ENCODE results near the gene CCDC137.

The CCDC137 gene

GRCh38 chr17:81683584-81684441, 17.3 kb downstream of the CCDC137 start, which contains the start of the genes ARL16 and HGS:
ARL16 (minus strand) TSS chr17:81683797; CDS start chr17:81683753, 44 bp downstream.
HGS (plus strand) TSS chr17:81684011; CDS start chr17:81684067, 56 bp downstream.
- FAIRE-seq, result peak; percentile 98

DNA sequence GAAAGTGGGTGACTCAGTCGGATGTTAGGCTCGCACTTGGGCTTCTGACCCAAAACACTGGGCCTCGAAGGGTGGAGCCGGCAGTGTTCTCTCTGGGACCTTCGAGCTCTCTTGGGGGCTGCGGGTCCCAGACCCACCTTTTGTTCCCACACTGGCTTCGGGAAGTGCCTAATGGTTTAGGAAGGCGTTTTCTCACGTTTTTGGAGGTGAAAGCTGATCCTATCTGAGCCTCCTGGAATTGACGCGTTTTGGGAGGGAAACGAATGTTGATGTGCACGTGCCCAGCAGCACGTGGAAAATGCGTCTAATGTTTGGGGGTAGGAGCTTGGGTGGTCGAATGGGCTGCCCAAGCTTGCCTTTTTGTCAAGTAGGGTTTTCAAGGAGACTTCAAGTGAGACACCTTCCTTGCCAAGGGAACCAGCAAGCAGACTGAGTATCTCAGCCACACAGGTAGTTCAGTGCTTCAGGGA, 17.9 kb downstream of the CCDC137 start:
- no peak for FAIRE-seq

- FAIRE-seq, result no peak
These were observed 18.6 kb downstream of the CCDC137 start for GRCh38 chr17:81685108-81685507.

DNA sequence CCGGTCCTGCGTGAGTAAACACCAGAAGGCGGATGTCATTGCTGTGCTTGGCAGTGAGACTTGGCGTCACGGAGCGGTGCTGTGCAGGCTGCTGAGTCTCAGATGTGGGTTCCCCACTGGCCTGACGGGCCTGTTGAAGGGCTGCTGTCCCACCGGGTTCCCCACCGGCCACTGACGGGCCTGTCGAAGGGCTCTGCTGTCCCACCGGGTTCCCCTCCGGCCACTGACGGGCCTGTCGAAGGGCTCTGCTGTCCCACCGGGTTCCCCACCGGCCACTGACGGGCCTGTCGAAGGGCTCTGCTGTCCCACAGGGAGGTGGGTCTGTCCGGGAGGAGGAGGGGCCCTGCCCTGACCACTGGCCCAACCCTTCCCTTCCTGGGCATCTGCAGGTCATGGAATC, 20.1 kb downstream of the CCDC137 start:
- no peak for FAIRE-seq

- no peak for FAIRE-seq
These were observed 21.4 kb downstream of the CCDC137 start for GRCh38 chr17:81687770-81688541.

GRCh38 chr17:81688616-81689015, 22.1 kb downstream of the CCDC137 start:
- no peak for FAIRE-seq

GRCh38 chr17:81690066-81690465, 23.5 kb downstream of the CCDC137 start:
- FAIRE-seq, result no peak

- FAIRE-seq, result no peak
These were observed 24.0 kb downstream of the CCDC137 start for GRCh38 chr17:81690549-81690948.

DNA sequence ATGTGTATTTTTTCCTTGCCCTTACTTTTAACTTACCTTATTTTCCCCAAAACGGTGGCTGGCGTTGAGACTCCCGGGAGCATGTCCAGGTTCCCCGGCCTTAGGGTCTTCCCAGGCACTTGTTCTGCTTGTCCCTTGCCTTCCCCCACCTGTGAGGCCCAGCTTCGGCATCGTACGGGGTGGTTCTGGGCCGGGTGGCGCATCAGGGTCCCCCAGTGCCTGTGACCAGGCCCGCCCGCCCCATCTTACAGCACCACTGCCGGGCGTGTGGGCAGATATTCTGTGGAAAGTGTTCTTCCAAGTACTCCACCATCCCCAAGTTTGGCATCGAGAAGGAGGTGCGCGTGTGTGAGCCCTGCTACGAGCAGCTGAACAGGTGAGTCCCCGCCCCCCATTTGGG, 24.7 kb downstream of the CCDC137 start:
- no peak for FAIRE-seq

DNA sequence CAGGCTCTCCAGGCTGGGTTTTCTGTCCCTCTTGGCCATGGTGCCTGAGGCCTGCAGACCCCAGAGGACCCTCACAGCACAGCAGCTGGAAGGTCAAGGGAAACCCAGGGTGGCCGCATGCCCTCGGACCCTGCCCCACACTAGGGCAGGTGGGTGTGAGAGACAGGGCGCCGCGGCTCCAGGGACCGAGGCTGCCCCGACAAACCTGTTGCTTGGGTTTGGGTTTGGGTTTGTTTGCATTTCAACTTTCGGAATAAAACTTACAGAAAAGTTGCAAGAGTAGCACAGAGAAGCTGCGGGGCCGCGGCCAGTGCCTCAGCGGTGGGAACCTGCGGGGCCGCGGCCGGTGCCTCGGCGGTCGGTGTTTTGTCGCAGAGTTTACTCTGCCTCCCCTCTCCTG, 25.1 kb downstream of the CCDC137 start:
- FAIRE-seq, result no peak

GRCh38 chr17:81693509-81694210, 27.1 kb downstream of the CCDC137 start:
- no peak for FAIRE-seq

DNA sequence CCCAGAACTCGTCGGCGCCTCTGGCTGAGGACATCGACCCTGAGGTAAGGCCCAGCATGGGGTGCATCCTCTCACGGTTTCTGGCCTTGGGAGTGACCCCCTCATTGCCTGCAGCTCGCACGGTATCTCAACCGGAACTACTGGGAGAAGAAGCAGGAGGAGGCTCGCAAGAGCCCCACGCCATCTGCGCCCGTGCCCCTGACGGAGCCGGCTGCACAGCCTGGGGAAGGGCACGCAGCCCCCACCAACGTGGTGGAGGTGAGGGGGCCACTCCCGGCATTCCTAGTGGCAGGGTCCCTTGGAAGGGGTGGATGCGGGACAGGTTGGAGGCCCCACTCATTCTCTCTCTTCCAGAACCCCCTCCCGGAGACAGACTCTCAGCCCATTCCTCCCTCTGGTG, 28.3 kb downstream of the CCDC137 start:
- no peak for FAIRE-seq

DNA sequence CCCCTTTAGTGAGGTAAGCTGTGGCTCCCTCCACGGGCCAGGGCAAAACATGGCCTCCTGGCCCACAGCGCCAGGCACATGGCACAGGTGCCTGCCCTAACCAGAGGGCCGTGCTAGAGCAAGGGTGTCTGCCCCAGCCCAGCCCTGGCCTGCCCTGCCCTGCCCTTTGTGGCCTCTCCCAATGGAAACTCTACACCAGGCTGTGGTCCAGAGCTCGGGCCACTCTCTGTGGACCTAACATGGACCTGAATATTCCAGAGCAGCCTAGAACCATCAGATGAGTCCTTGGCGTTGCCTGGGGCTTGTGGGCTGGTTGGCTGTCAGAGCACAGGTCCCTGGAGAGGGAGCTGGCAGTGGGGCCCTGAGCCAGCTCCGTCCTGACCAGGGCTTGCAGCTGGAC, 28.7 kb downstream of the CCDC137 start:
- FAIRE-seq, result no peak

GRCh38 chr17:81695801-81696200, 29.3 kb downstream of the CCDC137 start:
- no peak for FAIRE-seq

DNA sequence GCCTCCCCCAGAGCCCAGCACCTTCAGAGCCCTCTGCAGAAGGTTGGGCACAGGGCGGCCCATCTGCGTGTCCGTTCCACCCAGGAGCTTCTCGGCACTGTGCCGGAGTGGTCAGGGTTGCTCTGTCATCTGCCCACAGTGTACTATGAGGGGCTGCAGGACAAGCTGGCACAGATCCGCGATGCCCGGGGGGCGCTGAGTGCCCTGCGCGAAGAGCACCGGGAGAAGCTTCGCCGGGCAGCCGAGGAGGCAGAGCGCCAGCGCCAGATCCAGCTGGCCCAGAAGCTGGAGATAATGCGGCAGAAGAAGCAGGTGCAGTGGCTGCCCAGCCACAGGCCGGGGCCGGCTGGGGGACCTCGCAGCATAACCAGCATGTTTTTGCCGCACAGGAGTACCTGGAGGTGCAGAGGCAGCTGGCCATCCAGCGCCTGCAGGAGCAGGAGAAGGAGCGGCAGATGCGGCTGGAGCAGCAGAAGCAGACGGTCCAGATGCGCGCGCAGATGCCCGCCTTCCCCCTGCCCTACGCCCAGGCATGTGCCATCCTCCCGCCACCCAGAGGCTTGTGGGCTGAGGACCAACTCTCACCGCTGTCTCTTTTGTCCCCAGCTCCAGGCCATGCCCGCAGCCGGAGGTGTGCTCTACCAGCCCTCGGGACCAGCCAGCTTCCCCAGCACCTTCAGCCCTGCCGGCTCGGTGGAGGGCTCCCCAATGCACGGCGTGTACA, 29.8 kb downstream of the CCDC137 start:
- no peak for FAIRE-seq

DNA sequence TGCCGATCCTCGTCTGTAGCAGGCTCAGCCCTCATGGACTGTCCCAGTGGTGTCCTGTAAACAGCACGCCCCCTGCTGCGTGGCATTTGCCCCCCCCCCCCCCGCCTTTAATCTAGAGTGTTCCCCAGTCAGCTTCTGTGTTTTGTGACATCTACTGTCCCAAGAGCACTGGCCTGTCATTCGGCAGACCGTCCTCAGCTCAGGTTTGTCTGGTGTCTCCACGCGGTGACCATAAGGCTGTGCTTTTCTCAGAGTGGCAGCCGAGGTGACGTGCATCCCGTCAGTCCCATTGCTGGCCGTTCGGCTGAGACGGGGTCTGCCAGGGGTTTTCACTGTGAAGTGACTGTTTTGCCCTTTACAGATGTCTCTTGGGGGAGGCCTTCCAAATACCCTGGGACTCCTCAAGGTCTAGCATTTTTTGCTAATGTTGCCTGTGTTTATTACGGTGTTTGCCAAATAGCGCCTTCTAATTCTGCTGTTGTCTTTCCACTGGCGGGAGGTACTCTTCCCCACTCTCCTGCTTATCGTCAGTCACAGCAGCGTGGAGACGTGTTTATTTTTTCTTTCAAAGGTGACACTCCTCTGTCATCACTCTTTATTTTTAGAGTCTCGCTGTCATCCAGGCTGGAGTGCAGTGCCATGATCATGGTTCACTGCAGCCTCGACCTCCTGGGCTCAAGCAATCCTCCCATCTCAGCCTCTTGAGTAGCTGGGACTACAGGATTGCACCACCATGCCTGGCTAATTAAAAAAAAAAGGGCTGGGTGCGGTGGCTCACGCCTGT, 30.9 kb downstream of the CCDC137 start:
- no peak for FAIRE-seq

GRCh38 chr17:81700353-81701287, 34.1 kb downstream of the CCDC137 start:
- no peak for FAIRE-seq

DNA sequence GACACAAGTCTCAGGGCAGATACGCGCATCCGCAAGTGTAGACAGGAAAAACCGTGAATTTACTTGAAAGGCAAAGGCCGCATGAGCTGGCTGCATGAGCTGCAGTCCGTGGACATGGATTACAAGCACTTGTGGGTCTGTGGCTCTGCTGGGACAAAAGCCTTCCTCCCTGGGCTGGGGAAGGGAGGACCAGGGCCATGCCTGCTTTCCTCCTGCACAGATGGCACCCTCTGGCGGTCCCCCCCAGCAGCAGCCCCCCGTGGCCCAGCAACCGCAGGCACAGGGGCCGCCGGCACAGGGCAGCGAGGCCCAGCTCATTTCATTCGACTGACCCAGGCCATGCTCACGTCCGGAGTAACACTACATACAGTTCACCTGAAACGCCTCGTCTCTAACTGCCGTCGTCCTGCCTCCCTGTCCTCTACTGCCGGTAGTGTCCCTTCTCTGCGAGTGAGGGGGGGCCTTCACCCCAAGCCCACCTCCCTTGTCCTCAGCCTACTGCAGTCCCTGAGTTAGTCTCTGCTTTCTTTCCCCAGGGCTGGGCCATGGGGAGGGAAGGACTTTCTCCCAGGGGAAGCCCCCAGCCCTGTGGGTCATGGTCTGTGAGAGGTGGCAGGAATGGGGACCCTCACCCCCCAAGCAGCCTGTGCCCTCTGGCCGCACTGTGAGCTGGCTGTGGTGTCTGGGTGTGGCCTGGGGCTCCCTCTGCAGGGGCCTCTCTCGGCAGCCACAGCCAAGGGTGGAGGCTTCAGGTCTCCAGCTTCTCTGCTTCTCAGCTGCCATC, 34.9 kb downstream of the CCDC137 start:
- no peak for FAIRE-seq

- FAIRE-seq, result no peak
These were observed 36.6 kb downstream of the CCDC137 start, which contains the start of gene MRPL12 for GRCh38 chr17:81702934-81703746. MRPL12 (plus strand) TSS chr17:81703367; CDS start chr17:81703502, 135 bp downstream.
